HG02852 (cell line): ENCODE results near the gene DPYSL4.
"Not testable (repeated sequence)": the region's sequence is repeated elsewhere in the genome, so short reads cannot be mapped to it uniquely, and the experiment has no call there.

Experiments
- ATAC-seq: cut with Tn5 transposase; IDR thresholded peaks from one replicate; pipeline ENCODE4 v1.9.1; 2021; ENCODE audit warnings: mild to moderate bottlenecking, moderate library complexity; ENCODE audit not compliant: unreplicated experiment

The DPYSL4 gene

DNA sequence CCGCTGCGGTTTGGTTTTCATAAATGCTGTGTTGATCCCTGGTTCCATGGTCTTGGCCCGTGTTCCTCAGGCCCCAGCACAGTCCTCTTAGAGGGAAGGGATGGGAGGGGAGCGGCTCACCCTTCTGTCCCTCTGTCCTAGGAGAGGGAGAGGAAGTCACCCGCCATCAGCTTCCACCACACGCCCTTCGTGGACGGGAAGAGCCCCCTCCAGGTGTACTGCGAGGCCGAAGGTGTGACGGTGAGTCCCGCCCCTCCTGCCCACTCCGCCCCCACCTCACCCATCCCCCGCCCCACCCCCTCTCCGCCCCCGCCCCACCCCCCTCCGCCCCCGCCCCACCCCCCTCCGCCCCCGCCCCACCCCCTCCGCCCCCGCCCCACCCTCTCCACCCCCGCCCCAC lies 37.5 kb upstream of the DPYSL4 start:
- no peak for ATAC-seq

GRCh38 chr10:132149917-132150316 lies 36.8 kb upstream of the DPYSL4 start:
- ATAC-seq = no peak

- ATAC-seq = no peak
Measured at GRCh38 chr10:132150777-132151176, 36.0 kb upstream of the DPYSL4 start.

GRCh38 chr10:132151286-132151950 lies 35.3 kb upstream of the DPYSL4 start:
- ATAC-seq = no peak

DNA sequence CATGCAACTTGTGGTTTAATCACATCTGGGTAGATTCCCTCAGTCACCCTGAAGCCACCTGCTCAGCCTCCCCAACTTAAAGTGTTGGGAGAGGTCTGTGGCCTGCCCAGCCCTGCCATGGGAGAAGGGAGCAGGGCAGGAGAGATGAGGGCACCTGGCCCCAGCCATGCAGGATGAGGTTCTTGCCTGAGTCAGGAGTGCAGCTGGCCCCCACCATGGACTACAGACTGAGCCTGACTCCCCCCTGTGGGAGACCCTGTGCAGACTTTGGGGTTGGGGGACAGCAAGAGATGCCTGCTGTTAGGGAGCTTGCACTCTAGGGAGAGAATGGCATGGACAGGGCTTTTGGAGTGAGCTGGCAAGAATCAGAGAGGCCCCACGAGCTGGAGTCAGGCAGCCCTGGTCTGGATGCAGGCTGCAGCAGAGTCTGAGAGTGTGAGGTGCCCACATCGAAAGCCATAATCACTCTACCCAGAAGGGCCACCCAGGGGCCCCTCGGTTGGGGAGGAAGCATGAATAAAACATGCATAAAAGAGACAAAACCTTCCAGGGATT lies 34.7 kb upstream of the DPYSL4 start:
- no peak for ATAC-seq

DNA sequence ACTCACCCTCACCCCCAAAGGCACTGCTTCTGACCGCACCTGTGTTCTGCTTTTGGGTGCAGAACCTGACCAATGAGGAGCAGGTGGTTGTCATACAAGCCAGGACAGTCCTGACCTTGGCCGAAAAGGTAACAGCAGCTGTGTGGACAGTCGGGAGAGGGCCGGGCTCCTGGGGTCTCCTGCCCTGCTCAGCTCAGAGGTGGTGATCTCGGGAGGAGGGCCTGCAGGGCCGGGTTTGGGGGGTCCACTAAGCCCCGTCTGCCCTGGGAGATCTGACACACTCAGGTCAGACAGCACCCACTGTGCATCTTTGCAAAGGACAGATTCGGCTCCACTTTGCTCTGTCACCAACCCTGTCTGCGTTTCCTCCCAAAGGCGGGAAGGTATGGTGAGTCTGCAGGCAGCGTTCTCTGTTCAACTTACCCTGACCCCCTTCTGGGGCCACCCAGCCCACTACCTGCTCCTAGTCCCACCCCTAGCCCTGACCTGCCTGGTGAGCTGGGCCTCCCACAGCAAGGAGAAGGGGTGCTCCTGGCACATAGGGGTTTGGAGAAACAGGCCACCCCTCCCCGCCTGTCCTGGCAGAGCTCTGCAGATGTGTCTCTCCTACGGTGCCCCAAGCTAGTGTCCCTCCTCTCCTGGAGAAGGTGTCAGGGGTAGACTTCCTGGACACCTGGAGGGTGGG lies 33.7 kb upstream of the DPYSL4 start:
- no peak for ATAC-seq

DNA sequence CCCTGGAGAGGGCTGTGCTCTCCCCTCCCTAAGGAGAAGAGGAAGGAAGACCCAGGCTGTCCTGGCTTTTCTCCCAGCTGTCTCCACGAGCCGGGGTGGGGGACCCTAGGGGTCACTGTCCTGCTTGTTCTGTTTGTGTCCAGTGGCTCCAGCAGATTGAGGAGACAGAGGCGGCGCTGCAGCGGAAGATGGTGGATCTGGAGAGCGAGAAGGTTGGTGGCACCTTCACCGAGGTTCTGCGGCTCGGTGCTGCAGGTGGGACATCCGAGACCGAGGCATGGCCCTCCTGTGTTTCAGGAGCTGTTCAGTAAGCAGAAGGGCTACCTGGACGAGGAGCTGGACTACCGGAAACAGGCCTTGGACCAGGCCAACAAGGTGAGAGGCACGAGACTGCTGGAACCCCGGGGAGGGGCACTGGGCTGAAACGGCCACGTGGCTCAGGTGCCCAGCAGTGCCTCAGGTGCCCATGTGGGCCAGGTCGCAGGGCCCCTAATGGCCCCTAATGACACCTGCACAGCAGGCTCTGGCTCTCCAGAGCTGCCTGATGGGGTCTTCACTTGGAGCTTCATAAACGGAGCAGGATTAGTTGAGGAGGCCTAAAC lies 33.0 kb upstream of the DPYSL4 start:
- no peak for ATAC-seq

DNA sequence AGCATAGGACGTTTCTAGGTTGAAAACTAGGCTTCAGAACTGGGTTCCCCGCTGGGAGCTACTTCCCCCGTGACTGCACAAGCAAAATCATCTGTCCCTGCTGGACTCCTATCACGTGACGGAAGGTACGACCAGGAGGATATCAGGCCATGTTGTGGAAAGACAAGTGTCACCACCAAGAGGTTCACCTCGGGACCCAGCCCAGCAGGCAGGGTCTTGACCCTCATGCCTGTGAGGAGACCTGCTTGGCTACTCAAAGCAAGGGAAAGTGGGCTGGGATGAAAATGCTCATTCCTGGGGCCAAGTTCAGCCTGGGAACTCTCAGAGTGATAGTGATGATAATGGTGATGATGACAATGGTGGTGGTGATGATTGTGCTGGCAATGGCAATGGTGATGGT lies 32.3 kb upstream of the DPYSL4 start:
- no peak for ATAC-seq

GRCh38 chr10:132154931-132155330 lies 31.8 kb upstream of the DPYSL4 start:
- ATAC-seq = no peak

DNA sequence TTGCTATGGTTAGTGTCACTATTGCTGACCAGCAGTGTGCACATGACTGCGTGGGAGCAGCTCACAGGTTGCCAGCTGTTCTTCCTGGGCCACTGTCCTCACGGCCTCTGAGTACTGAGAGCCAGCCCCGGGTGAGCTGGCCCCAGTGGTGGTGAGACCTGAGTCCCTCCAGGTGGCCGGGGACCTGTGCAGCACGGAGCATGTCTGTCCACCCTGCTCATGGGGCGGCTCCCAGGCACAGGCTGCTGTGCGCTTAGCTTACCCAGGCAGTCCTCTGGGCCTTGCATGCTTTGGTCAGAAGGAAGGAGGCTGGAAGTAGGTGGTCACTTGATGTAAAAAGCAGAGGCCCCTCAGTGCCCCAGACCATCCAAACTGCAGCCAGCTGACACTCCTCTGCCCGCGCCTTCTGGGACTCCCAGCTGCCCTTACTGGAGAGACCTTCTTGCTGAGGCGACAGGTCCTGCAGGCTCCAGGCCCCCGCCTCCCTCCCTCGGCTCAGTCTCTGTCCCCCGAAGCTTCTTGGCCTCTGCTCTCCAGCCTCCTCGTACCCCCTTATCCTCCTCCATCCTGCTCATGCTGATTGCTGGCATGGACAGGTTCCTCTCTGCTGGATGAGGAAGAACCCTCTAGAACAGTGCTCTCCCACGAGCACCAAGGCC lies 30.9 kb upstream of the DPYSL4 start:
- ATAC-seq = no peak

DNA sequence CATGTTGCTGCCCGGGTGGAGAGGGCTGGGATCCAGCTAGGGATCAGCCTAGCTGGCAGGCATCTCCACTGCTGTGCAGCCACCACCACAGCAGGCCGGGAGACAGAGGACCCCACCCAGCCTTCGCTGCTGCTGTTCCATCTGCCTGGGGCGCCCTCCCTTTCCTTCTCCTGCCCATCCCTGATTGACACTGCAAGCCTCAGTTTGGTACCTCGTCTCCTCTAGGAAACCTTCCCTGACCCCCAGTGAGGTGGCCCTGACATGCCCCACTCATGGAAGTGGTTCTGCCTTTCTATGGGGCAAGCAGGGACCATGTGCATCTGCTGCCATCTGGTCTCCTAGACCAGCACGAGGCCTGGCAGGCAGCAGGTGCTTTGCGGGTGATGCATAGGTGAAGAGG lies 30.4 kb upstream of the DPYSL4 start:
- no peak for ATAC-seq

DNA sequence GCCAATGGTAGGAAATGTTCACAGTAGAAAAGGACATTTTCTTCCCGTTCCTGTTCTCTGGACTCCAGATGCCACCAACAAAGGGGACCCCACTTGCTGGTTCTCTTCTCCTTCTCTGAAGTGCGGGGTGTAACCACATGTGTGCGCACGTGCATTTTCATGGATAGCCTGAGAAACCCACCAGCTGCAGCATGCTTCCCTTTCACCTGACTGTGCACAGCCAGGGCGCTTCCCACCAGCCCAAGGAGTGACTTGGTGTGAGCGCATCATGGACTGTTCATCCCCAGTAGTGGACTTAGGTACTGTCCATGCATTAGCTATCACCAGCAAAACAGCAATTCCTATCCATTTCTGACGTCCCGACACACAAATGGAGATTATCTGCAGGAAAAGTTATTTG lies 29.6 kb upstream of the DPYSL4 start:
- no peak for ATAC-seq

DNA sequence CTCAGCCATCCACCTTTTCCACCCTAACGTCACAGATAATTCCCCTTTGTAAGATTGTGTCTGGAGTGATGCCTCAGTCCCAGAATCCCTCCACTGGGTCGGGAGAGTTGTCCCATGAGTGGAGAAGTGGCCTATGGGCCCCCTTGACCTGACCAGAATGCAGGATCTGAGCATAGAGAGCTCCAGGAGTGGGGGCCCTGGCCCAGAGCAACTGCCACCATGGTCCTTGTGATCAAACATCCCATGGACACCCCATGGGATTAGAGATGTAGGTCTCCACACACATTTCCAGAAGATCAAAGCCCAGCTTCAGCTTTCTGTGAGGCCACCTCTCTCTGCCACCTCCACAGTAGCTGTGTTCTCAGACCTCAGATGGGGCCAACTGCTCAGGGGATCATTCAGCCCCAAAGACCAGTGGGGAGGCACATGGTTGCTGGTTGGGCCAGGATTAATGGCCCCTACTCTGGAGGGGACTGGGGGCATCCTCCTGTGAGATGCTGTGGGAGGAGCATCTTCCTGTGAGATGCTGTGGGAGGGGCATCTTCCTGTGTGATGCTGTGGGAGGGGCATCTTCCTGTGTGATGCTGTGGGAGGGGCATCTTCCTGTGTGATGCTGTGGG lies 28.5 kb upstream of the DPYSL4 start:
- ATAC-seq = no peak

- no peak for ATAC-seq
Measured at GRCh38 chr10:132158823-132159222, 27.9 kb upstream of the DPYSL4 start.

GRCh38 chr10:132159302-132160230 lies 27.2 kb upstream of the DPYSL4 start:
- not testable (repeated sequence) for ATAC-seq

GRCh38 chr10:132160231-132160630 lies 26.5 kb upstream of the DPYSL4 start:
- ATAC-seq = not testable (repeated sequence)

- not testable (repeated sequence) for ATAC-seq
Measured at GRCh38 chr10:132160834-132161622, 25.7 kb upstream of the DPYSL4 start.

GRCh38 chr10:132162021-132162531 lies 24.7 kb upstream of the DPYSL4 start:
- ATAC-seq = no peak
